HG03039 (cell line): ENCODE measurements around the gene KSR2.

Experiments
- ATAC-seq: cut with Tn5 transposase; IDR thresholded peaks from one replicate; pipeline ENCODE4 v1.9.1; 2021; ENCODE audit warnings: mild to moderate bottlenecking, moderate library complexity; ENCODE audit not compliant: unreplicated experiment

KSR2 gene

GRCh38 chr12:117507548-117507947, 461.2 kb downstream of the KSR2 start:
- no peak for ATAC-seq

DNA sequence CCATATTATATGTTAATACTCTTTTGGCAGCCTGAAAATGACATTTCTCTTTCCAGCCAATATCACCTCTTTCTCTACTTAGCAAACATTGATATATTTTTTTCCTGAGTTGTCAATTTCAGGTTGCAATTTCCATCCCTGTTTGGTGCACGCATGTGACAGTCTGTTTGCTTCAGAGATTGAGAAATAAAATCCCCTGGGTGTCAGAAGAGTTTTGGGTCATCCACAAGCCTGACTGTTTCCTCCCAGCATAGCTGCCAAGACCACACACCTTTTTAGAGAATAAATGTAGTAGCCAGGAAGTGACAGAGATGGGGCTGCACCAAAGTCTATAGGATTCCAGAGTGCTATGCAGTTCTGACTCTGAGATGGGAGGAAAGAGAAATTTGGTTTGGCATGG, 462.5 kb downstream of the KSR2 start:
- ATAC-seq, result no peak

GRCh38 chr12:117502633-117503032, 466.2 kb downstream of the KSR2 start:
- ATAC-seq, result no peak

GRCh38 chr12:117502233-117502632, 466.6 kb downstream of the KSR2 start:
- ATAC-seq, result no peak

- no peak for ATAC-seq
These were observed 467.5 kb downstream of the KSR2 start for GRCh38 chr12:117501076-117501869.

DNA sequence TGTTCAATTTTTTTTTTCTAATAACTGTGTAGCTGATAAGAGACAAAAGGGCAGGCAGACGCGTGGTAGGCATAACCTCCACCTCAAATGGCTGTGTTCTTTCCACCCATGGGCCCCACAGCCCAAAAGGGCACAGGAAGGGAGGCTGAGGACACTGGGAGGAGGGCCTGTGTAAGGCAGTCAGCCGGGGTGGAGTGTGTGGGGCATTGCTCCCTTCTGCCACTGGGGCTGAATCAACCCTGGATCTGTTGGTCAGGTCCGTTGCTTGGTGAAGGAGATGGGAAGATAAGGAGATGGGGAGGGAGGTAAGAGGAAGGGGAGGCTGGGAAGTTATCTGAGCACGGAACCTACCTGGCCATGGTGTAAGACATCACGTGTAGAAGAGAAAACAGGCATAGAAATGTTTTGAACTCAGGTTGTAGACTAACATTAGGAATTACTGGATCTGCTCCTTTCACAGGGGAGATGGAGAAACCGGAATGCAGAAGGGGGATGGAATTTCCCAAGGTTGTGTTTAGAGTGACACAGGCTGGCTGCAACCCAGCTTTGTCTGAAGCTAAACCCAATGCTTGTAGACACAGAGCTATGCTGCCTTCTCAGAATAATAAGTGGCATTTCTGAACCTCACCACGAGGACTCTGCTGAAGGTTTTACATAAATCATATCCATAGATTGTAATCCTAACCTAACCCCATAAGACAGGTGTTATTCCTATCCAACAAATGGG, 468.9 kb downstream of the KSR2 start:
- ATAC-seq, result no peak

DNA sequence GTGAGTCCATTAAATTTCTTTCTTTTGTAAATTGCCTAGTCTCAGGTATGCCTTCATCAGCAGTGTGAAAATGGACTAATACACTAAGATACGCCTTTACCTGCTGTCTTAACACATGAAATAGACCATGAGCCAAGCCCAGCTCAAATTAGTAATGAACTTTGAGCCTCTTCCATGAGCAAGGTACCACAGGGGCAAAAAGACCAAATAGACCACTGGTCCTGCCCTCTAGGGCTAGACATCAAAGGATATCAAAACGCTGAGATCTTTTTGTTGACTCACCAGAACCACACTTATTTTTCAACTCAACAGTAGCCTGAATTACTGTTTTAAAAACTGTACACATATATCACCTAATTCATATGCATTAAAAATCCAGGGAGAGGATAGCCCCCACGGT, 469.9 kb downstream of the KSR2 start:
- ATAC-seq, result no peak

- no peak for ATAC-seq
These were observed 470.5 kb downstream of the KSR2 start for GRCh38 chr12:117498256-117498655.

- no peak for ATAC-seq
These were observed 471.4 kb downstream of the KSR2 start for GRCh38 chr12:117497407-117497806.

GRCh38 chr12:117494833-117495655, 473.7 kb downstream of the KSR2 start:
- ATAC-seq, result no peak

DNA sequence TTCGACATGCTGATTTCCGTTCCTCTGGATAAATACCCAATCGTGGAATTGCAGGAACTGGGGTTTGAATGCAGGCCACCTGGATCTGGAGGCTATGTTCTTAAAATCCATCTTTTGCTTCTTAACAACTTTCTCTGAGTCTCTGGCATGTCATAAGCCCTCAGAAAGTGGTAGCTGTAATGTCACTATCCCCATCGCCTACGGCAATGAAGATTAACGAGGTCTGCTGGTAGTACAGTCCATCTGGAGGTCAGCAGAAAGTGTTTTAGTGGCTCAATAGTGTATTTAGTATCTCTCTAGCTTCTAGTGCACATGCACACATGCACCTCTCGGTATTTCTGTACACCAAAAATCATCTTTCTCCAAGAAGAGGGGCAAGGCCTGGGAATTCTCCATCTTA, 477.1 kb downstream of the KSR2 start:
- no peak for ATAC-seq

DNA sequence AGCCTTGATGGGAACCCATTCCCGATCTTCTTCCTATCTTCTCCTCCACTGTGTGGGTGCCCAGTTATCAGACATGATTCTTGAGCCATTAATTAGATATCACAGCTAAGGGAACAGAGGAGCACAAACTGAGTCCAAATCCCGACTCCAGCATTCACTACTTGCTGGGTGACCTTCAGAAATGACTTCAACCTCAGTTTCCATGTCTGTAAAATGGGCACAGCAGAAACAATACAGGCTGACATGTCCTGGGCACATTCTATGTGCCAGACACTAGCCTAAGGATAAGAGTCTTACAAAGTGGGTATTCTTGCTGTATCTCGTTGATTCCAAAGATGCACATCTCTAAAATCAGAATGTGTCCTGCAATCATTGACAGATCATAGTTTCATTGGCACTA, 478.7 kb downstream of the KSR2 start:
- ATAC-seq, result no peak

DNA sequence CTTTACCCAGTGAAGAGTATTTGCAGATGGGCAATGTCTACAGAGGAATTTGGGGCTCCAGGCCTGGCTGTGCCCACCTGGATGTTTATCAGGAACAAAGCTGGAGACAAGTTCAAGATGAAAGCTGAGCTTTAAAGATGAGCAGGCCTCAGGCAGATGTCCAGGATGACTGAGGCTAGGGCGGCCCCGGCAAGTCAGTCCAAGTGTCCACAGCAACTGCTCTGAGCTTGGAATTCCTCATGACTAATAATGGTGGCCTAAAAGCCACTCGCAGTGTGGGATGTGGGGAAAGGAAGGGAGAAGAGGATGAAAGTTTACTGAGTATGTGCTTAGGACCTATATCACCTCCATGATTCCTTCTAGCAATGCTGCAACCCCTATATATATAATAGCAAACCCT, 479.1 kb downstream of the KSR2 start:
- no peak for ATAC-seq

- no peak for ATAC-seq
These were observed 481.7 kb downstream of the KSR2 start for GRCh38 chr12:117486840-117487659.

DNA sequence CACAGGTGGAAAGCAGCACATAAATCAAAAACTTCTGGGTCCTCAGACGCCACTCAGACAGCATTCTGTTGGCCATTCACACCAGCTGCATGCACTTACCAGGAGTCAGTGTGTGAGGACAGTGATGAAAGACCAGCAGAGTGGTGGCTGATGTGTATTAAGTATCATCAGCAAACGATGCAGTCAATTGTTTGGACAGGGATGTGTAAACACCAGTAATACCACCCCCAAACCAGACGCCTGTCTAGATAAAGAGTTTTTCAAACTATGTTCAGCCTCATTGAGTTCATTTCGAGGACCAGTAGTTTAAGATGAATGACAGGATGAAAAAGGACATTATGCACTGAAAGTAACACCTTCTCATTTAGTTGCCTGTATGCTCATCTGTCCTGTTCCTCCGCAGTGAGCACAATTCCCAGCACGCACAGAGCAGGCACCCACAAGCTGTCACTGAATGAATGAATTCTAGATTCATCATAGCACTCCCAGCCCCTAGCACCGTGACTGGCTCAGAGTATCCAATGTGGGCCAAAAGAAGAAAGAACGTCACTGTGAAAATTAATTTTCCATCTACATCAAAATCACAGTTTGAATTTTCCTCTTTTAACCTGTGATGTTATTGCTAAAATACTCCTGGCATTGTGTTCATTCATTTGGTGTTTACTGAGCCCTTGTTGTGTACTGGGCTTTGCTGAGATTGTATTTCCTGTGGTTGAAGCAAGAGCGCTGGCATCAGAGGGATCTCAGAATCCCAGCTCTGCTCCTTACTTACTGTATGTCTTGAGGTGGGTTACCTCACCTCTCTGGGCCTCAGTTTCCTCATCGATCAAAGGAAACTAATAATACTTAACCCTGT, 482.6 kb downstream of the KSR2 start:
- ATAC-seq, result no peak

DNA sequence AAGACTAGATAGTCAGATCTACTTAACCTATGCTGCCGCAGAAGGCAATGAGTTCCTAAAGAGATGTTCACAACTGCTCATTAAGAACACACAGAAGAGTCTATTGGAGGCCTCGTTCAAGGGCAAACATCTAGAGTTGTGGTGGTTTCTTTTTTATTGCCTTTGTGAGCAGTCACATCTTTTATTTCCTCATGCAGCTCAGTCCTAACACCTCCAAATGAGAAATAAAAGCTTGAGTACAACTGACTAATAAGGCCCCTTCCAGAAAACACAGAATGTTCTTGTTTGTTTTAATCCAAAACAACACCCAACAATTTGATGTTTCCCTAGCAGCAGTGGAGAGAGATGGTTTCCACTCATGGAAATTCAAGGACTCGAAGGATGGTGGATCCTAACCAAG, 483.9 kb downstream of the KSR2 start:
- no peak for ATAC-seq

DNA sequence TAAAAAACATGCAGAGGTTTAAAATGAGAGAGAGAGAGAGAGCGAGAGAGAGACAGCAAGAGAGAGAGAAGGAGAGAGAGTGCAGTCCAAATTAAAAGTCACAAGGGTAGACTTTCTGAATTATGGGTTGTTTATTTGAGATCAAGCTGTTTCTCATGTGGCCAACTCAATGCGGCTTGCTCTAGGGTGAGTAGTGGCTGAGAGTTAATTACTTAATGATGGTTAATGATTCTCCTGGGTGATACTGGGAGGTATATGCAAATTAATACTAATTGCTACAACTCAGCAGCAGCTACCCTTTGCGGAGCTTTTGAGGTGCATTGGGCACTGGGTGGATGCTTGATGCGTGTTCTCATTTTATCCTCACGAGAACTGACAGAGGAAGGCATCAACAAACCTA, 485.3 kb downstream of the KSR2 start:
- no peak for ATAC-seq

GRCh38 chr12:117481470-117481869, 487.3 kb downstream of the KSR2 start:
- no peak for ATAC-seq

DNA sequence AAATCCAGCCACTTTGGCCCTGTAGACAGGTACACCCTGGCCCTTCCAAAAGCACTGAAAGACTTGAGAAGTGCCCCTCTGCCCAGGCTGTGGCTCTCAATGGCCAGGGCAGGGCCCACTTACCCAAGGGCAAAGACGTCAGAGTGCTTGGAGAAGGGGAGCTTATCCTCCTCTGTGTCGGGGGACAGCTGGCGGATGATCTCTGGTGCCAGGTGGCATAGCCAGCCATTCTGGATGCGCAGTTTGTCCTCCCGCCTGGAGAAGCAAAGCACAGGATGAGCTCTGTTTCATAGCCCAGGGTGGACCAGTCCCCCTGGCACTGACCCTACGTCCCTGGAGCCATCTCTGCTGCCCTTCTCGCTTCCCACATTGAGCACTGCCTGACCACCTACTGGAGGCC, 492.4 kb downstream of the KSR2 start:
- ATAC-seq, result no peak

DNA sequence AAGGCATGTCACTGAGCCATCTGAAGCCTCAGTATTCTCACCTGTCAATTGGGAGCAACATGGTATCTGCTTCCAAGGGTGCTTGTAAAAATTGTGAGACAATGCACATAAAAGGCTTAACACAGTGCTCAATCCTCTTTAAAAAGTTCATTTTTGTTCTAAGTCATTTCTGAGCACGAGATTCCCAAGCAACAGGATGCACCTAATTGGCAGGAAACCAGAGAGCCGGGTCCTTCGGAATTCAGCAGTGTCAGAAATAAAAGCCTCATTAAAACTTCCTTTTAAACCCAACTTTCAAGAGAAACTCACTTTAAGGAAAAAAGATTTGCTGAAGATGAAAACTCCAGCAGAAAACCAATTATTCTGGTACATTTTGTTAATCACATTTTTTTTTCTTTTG, 494.9 kb downstream of the KSR2 start:
- ATAC-seq, result no peak
